Keratinocyte (primary cell): Measurements from ENCODE around the gene GALNT8. TPM values are rescaled to one million over a fixed set of nuclear protein-coding genes. Genes with fewer than 3 reads are reported as not detected.

Experiments
- DNase-seq: peaks from one replicate; pipeline ENCODE4 v3.0.0-alpha.2; 2011; ENCODE audit warnings: low read depth, missing footprints, low spot score
- FAIRE-seq: peaks from 2 replicates; lab custom pipeline; 2011; peaks lifted over from hg19 to GRCh38; lab: Jason Lieb, UNC
- H2AFZ ChIP-seq: 2 replicates; pipeline ENCODE4 v1.6.0; 2012; ENCODE audit warnings: low read length, control low read depth, inconsistent platforms; ENCODE audit not compliant: control insufficient read depth
- H3K27ac ChIP-seq: 2 replicates; pipeline ENCODE4 v1.5.1; 2011; ENCODE audit warnings: low read length; ENCODE audit not compliant: control insufficient read depth, insufficient read depth
- H3K27me3 ChIP-seq: 3 replicates; pipeline ENCODE4 v1.6.0; 2011; ENCODE audit warnings: low read length; ENCODE audit not compliant: control insufficient read depth, insufficient read depth; ENCODE audit errors: extremely low read depth
- H3K36me3 ChIP-seq, 2 experiments: 2 replicates in 1 of 2; 3 replicates in 1 of 2; pipeline ENCODE4 v1.5.1; 2011; ENCODE audit warnings: low read length in 2 of 2, mild to moderate bottlenecking in 1 of 2; ENCODE audit not compliant: control insufficient read depth in 2 of 2, insufficient read depth in 2 of 2; ENCODE audit errors: extremely low read depth in 1 of 2
- H3K4me1 ChIP-seq: 3 replicates; pipeline ENCODE4 v1.5.1; 2011; ENCODE audit warnings: low read length; ENCODE audit not compliant: control insufficient read depth, insufficient read depth; ENCODE audit errors: extremely low read depth
- H3K4me2 ChIP-seq: 3 replicates; pipeline ENCODE4 v1.6.0; 2011; ENCODE audit warnings: low read depth, low read length; ENCODE audit not compliant: control insufficient read depth, insufficient read depth; ENCODE audit errors: extremely low read depth
- H3K4me3 ChIP-seq, 3 experiments: fragments of 200-600 bp in 1 of 3; sonication (generic) in 1 of 3; 2 replicates in 2 of 3; 3 replicates in 1 of 3; pipeline ENCODE4 v1.5.1; 2011 to 2016; ENCODE audit warnings: low read length in 3 of 3, mild to moderate bottlenecking in 3 of 3, control low read depth in 2 of 3, inconsistent platforms in 1 of 3, low read depth in 1 of 3, mixed read lengths in 1 of 3, mixed run types in 1 of 3, moderate library complexity in 1 of 3; ENCODE audit not compliant: control insufficient read depth in 2 of 3, insufficient read depth in 2 of 3; ENCODE audit errors: extremely low read depth in 1 of 3
- H3K79me2 ChIP-seq: 2 replicates; pipeline ENCODE4 v1.6.0; 2012; ENCODE audit warnings: low read length; ENCODE audit not compliant: control insufficient read depth, insufficient read depth
- H3K9ac ChIP-seq: 3 replicates; pipeline ENCODE4 v1.6.0; 2011; ENCODE audit warnings: low read length; ENCODE audit not compliant: control insufficient read depth, insufficient read depth; ENCODE audit errors: extremely low read depth
- H3K9me1 ChIP-seq: 3 replicates; pipeline ENCODE4 v1.6.0; 2011; ENCODE audit warnings: low read length; ENCODE audit not compliant: control insufficient read depth, insufficient read depth; ENCODE audit errors: extremely low read depth
- H3K9me3 ChIP-seq: 2 replicates; pipeline ENCODE4 v1.5.1; 2012; ENCODE audit warnings: low read depth, low read length; ENCODE audit not compliant: control insufficient read depth
- H4K20me1 ChIP-seq: 3 replicates; pipeline ENCODE4 v1.6.0; 2011; ENCODE audit warnings: low read length; ENCODE audit not compliant: control insufficient read depth, insufficient read depth; ENCODE audit errors: extremely low read depth
- CTCF ChIP-seq, 3 experiments: IDR thresholded peaks in 1 of 3; conservative IDR thresholded peaks in 1 of 3; optimal IDR thresholded peaks in 1 of 3; 2 replicates in 2 of 3; 3 replicates in 1 of 3; pipeline versions ENCODE3 to v1.5.1; 2011; ENCODE audit warnings: low read length in 3 of 3, mild to moderate bottlenecking in 3 of 3, moderate library complexity in 2 of 3, control low read depth in 1 of 3, inconsistent platforms in 1 of 3; ENCODE audit not compliant: insufficient read depth in 2 of 3; ENCODE audit errors: extremely low read depth in 1 of 3
- EZH2 ChIP-seq: IDR thresholded peaks from one replicate; pipeline ENCODE4 v1.6.1; 2012; ENCODE audit warnings: inconsistent platforms, mild to moderate bottlenecking, low read length, moderate library complexity
- dilution Hi-C: fragments of 300-500 bp; cut with MboI; formaldehyde crosslinking; loops from one replicate; pipeline ENCODE4 v1.7.0; 2020; ENCODE audit warnings: low sequenced_read_pairs; ENCODE audit not compliant: extremely low pct_ligation_motif_present
- polyA plus RNA-seq, 5 experiments: library from polyadenylated mRNA; depleted of rRNA in 3 of 5; stranded (reverse) in 3 of 5; stranded (forward) in 1 of 5; unstranded in 1 of 5; fragments of >200 nt; gene quantifications; 1 replicate in 1 of 5; 2 replicates in 3 of 5; 3 replicates in 1 of 5; pipeline versions ENCODE4 v1.2.1 to v1.2.3, GENCODE V29; 2011 to 2012; ENCODE audit warnings: missing spikeins in 2 of 5, low read depth in 1 of 5, low replicate concordance in 1 of 5

GALNT8 gene
- polyA plus RNA-seq, 1 donor (not counting 4 experiments of a cell fraction or from before 2014, with no cell fraction given) = 0.10 TPM

GRCh38 chr12:4810219-4810671 is 90.0 kb downstream of the GALNT8 start:
- DNase-seq = no peak
- Histone ChIP-seq H3K9me1 (no peaks in the 10 kb centered on the region), H3K4me1 (no peaks in the 10 kb centered on the region), H3K79me2 (no peaks in the 10 kb centered on the region), H3K27ac (no peak overlapping the region), H2AFZ (no peak overlapping the region), H3K36me3 (no peaks in the 10 kb centered on the region), H3K4me3 (no peak overlapping the region), H4K20me1 (no peaks in the 10 kb centered on the region), H3K9ac (no peak overlapping the region), H3K27me3 (peaks cover 48% of the 10 kb centered on the region), H3K9me3 (no peaks in the 10 kb centered on the region), H3K4me2 (no peak overlapping the region)
- FAIRE-seq = no peak
- dilution Hi-C loops = no loop called here
- TF ChIP-seq CTCF (optimal IDR thresholded peaks at IDR 0.05 in 1 of 3, IDR thresholded peaks at IDR 0.05 in 1 of 3, conservative IDR thresholded peaks at IDR 0.05 in 1 of 3; ENCODE audit: extremely low read depth in 1 of 3, insufficient read depth in 2 of 3, low read length in 3 of 3) (no peak), EZH2 (no peak)

GRCh38 chr12:4812624-4813327 is 92.6 kb downstream of the GALNT8 start:
- dilution Hi-C loops = no loop called here
- FAIRE-seq (no peak), DNase-seq (no peak)
- no peaks in the 10 kb centered on the region for H3K9me3 ChIP-seq
- H2AFZ ChIP-seq = no peak overlapping the region
- H3K27ac ChIP-seq = no peak overlapping the region
- peaks cover 52% of the 10 kb centered on the region for H3K27me3 ChIP-seq
- no peaks in the 10 kb centered on the region for H3K79me2 ChIP-seq
- H3K9ac ChIP-seq = no peak overlapping the region
- H4K20me1 ChIP-seq = no peaks in the 10 kb centered on the region
- H3K4me1 ChIP-seq = no peaks in the 10 kb centered on the region
- no peak overlapping the region for H3K4me2 ChIP-seq
- no peaks in the 10 kb centered on the region for H3K9me1 ChIP-seq
- H3K4me3 ChIP-seq = no peak overlapping the region
- TF ChIP-seq CTCF (optimal IDR thresholded peaks at IDR 0.05 in 1 of 3, IDR thresholded peaks at IDR 0.05 in 1 of 3, conservative IDR thresholded peaks at IDR 0.05 in 1 of 3; ENCODE audit: extremely low read depth in 1 of 3, insufficient read depth in 2 of 3, low read length in 3 of 3) = no peak
- no peak for TF ChIP-seq EZH2
- H3K36me3 ChIP-seq = no peaks in the 10 kb centered on the region
